ENCODE measurements around the gene B4GALT1. TPM values are rescaled to one million over a fixed set of nuclear protein-coding genes. Genes with fewer than 3 reads are reported as not detected.

B4GALT1 gene
- total and polyA plus RNA-seq, 2 donors (not counting 3 experiments of a cell fraction or from before 2014, with no cell fraction given), result 61.4 to 66.5 TPM

- intact Hi-C loops (cut with micrococcal nuclease) (no loop called here), dilution Hi-C loops (cut with MboI; ENCODE audit: extremely low pct_ligation_motif_present, low sequenced_read_pairs) (no loop called here)
- no peaks in the 10 kb centered on the region for H3K9me3 ChIP-seq (replicated peaks; ENCODE audit: control insufficient read depth, insufficient read depth, low read length)
- no peaks in the 10 kb centered on the region for H3K9me1 ChIP-seq (replicated peaks; ENCODE audit: control insufficient read depth, extremely low read depth, insufficient read depth, low read length)
- no peak for TF ChIP-seq CTCF (IDR thresholded peaks at IDR 0.05; ENCODE audit: extremely low read depth in 1 of 2, insufficient read depth in 1 of 2, low read depth in 1 of 2, low read length in 2 of 2)
- no peak for TF ChIP-seq FOS (IDR thresholded peaks at IDR 0.05; ENCODE audit: borderline replicate concordance, insufficient read depth, low read length)
- no peak for TF ChIP-seq JUN (IDR thresholded peaks at IDR 0.05; ENCODE audit: borderline replicate concordance, insufficient read depth, insufficient read length, low read depth)
- TF ChIP-seq MYC (IDR thresholded peaks at IDR 0.05; ENCODE audit: low read depth, low read length), result no peak
- no peak for TF ChIP-seq GATA2 (IDR thresholded peaks at IDR 0.05; ENCODE audit: insufficient read depth, insufficient read length, low read depth, low read length)
- TF ChIP-seq POLR2AphosphoS5 (IDR thresholded peaks at IDR 0.05; ENCODE audit: insufficient read depth, low read depth, low read length), result no peak
- TF ChIP-seq MAX (IDR thresholded peaks at IDR 0.05; ENCODE audit: insufficient read depth, insufficient read length), result no peak
- no peak for TF ChIP-seq EZH2 (IDR thresholded peaks at IDR 0.05; ENCODE audit: borderline replicate concordance, low read depth, low read length, severe bottlenecking)
- no peak for TF ChIP-seq POLR2A (IDR thresholded peaks at IDR 0.05; ENCODE audit: low read depth, low read length)
- H2AFZ ChIP-seq (ENCODE audit: low read depth, low read length), result no peak overlapping the region
- peaks cover 9% of the 10 kb centered on the region for H3K79me2 ChIP-seq (ENCODE audit: control insufficient read depth, insufficient read depth, low read length)
- BruUV-seq (replicated peaks), result no TSS peak
- H3K27me3 ChIP-seq (ENCODE audit: control insufficient read depth in 2 of 2, insufficient read depth in 2 of 2, low read length in 2 of 2), result no peaks in the 10 kb centered on the region
- FAIRE-seq (no peak), DNase-seq (ENCODE audit: low read depth, low spot score) (no peak)
- peaks cover 25% of the 10 kb centered on the region for H3K4me1 ChIP-seq (ENCODE audit: control insufficient read depth, extremely low read depth, insufficient read depth, low read length)
- ChIA-PET POLR2A (no interaction called here), CTCF (interaction anchor here (0.7 to 6.4 kb wide), 3 partner anchors 71 to 146 kb away, joined by 3 to 67 read pairs (median 5); no protein-coding TSS in a partner anchor)
- peak overlapping the region in 1 of 3 experiments; percentile 40 for H3K4me3 ChIP-seq (replicated peaks in 1 of 3; ENCODE audit: insufficient read depth in 1 of 3, low read depth in 1 of 3, low read length in 3 of 3)
- H3K36me3 ChIP-seq (ENCODE audit: control insufficient read depth in 2 of 2, extremely low read depth in 1 of 2, insufficient read depth in 2 of 2, low read length in 2 of 2), result no peaks in the 10 kb centered on the region
- H3K9ac ChIP-seq (replicated peaks; ENCODE audit: extremely low read depth, insufficient read depth, low read length), result no peak overlapping the region
- H3K27ac ChIP-seq (ENCODE audit: insufficient read depth, low read depth, low read length), result peak overlapping the region; percentile 19
- no peaks in the 10 kb centered on the region for H4K20me1 ChIP-seq (replicated peaks; ENCODE audit: control insufficient read depth, extremely low read depth, insufficient read depth, low read length)
- peak overlapping the region; percentile 77 for H3K4me2 ChIP-seq (ENCODE audit: insufficient read depth, low read length)
Measured at GRCh38 chr9:33080534-33080933, 86.6 kb downstream of the B4GALT1 start.

Data from endothelial cell of umbilical vein (primary cell).